Activated naive CD4-positive, alpha-beta T cell (primary cell): ENCODE results near the gene CEP170.
A peak's percentile ranks its signal among the peaks of the same experiment; 100 is the strongest.
"Not testable (repeated sequence)": the region's sequence is repeated elsewhere in the genome, so short reads cannot be mapped to it uniquely, and the experiment has no call there.

Experiments
- DNase-seq, 4 experiments: peaks; one replicate each; lab custom pipeline; 2025; lab: John Stamatoyannopoulos, UW

CEP170 gene

GRCh38 chr1:243173758-243174369 is 81.2 kb downstream of the CEP170 start:
- not testable (repeated sequence) for DNase-seq

DNA sequence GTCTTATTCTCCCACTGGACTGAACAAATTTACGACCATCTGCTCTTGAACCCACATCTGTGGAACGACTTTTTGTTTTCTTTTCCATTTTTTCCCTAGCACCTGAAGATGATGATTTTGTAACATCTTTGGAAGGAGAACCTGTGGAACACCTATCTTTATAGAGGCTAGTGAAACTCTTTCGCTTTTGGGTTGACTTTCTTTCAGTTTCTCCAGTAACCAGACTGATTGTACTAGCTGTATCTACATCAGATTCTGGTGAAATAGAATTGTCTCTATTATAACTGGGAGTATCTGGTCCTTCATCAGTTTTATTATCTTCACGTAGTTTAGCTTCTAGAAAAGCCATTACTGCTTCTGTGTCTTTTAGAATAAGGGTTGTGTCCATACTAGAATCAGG is 90.2 kb downstream of the CEP170 start:
- DNase-seq: not testable (repeated sequence)

- not testable (repeated sequence) for DNase-seq
Measured at GRCh38 chr1:243150906-243151305, 104.2 kb downstream of the CEP170 start.

GRCh38 chr1:243149120-243149519 is 106.0 kb downstream of the CEP170 start:
- DNase-seq: not testable (repeated sequence)

DNA sequence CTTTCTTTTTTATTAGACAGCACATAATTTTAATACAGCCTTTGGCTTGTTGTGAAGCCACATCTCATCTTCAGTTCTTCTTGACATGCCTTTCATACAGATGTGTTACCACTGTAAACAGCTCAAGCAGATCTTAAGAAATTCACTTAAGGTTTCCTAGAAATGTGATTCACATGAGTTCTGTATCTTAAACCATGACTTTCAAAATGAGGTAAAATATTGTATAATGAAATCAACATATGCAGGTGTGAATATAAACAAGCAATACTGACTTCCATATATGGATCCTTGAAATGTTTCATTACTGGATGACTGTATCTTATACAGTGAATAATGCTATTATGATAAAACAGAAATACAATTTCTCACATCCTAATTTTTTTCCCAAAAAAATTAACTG is 107.7 kb downstream of the CEP170 start:
- DNase-seq: not testable (repeated sequence)

- DNase-seq: not testable (repeated sequence)
Measured at GRCh38 chr1:243140498-243140897, 114.6 kb downstream of the CEP170 start.

GRCh38 chr1:243122876-243123409 is 132.1 kb downstream of the CEP170 start:
- not testable (repeated sequence) for DNase-seq

- DNase-seq: not testable (repeated sequence)
Measured at GRCh38 chr1:243121939-243122338, 133.1 kb downstream of the CEP170 start.

DNA sequence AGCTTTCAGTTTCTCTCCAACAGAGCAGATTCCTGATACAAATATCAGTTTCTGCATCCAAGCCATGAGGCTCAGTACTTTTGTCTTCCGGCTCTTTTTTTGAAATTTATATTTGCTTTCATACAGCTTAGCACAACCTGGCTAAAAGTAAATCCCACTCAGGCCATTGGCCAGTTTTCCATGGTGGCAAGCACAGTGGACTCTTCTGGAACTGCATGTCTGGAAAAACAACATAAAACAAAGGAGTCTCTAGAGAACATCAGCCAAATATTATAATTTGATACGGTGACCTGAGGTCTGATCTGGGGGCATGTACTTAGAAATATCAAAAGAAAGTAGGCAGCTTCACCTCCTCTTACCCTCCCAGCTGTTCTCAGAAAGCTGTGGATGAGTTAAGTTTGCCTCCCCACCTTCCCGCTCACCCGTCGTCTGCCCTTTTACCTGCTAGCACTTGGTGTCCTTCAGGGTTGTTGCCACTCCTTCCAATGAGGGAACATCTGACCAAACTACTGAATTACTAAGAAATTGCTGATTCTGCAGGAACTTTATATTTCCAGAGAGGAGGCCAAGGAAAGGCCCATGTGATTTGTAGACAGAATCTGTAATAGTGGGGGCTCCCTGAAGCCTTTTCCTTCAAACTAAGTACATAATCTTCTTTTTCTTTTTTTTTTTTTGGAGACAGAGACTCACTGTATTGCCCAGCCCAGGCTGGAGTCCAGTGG is 136.3 kb downstream of the CEP170 start:
- DNase-seq: not testable (repeated sequence)

DNA sequence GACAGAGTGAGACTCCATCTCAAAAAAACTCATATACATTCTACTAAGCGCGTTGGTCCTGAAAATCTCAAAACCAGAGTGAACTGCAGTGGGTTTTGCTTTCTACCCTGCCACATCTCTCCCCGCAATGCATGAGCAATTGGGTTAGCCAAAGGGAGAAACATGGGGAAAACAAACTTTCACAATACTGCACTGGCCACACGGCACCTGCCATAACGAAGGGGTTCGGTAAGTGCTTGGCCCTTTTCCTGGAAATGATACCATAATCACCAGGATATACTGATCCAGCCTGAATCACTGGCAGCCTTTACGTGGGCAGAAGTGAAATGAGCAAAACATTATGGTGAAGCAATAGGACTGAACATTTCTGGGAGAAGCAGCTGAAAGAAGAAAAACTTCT is 138.9 kb downstream of the CEP170 start:
- not testable (repeated sequence) for DNase-seq

DNA sequence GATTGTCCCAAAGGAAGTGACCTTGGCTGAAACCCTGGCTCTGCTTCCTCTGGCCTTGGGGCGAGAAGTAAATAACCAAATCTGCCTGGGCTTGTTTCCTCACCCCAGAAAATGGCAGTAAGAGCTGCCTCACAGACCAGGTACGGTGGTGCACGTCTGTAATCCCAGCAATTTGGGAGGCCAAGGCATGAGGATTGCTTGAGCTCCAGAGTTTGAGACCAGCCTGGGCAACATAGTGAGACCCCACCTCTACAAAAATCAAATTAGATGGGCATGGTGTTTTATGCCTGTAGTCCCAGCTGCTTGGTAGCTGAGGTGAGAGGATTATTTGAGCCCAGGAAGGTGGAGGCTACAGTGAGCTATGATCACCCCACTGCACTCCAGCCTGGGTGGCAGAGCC is 140.3 kb downstream of the CEP170 start:
- not testable (repeated sequence) for DNase-seq

- DNase-seq: not testable (repeated sequence)
Measured at GRCh38 chr1:243114059-243114713, 140.9 kb downstream of the CEP170 start.

GRCh38 chr1:243107171-243107570 is 147.9 kb downstream of the CEP170 start:
- DNase-seq: not testable (repeated sequence)

DNA sequence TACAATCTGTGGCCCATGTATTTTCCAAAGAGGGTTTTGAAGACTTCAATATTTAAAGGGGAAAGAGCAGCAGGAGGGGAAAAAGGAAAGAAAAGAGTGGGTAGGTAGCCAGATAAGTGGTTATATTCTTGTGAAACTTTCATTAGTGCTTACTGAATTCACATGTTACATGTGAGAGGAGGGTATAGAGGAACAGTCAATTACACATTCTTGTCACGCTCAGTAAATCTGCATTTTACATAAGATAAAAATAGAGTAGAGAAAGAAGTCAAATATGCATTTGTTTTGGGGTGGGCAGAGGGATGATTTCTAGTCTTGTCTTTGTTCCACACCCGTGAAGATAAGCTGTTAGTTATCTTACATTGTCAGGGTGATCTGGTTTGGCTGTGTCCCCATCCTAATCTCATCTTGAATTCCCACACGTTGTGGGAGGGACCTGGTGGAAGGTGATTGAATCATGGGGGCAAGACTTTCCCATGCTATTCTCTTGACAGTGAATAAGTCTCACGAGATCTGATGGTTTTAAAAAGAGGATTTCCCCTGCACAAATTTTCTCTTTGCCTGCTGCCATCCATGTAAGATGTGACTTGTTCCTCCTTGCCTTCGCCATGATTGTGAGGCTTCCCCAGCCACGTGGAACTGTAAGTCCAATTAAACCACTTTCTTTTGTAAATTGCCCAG is 149.3 kb downstream of the CEP170 start:
- not testable (repeated sequence) for DNase-seq

DNA sequence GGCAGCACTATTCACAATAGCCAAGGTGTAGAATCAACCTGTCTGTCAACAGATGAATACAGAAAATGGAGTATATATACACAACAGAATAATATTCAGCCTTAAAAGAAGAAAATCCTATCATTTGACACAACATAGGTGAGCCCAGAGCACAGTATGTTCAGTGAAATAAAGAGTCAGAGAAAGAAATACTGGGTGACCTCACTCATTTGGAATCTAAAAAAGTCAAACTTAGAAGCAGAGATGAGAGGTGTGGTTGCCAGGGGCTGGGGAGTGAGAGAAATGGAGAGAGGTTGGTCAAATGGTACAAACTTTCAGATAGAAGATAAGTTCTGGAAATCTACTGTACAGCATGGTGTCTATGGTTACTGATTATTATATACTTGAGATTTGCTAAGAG is 150.0 kb downstream of the CEP170 start:
- DNase-seq: not testable (repeated sequence)

DNA sequence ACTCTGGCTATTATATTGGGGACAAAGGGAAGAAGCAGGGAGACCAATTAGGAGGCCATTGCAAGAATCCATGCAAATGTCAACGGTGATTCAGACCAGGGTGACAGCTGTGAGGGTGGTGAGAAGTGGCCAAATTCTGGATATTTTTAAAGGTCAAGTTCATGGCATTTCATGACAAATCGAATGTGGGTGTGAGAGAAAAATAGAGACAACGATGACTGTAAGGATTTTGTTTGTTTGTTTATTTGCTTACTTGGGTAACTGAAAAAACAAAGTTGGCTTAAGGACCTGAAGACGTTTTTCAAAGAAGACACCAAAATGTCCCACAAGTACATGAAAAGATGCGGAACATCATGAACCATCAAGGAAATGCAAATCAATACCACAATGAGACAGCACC is 150.6 kb downstream of the CEP170 start:
- DNase-seq: not testable (repeated sequence)

DNA sequence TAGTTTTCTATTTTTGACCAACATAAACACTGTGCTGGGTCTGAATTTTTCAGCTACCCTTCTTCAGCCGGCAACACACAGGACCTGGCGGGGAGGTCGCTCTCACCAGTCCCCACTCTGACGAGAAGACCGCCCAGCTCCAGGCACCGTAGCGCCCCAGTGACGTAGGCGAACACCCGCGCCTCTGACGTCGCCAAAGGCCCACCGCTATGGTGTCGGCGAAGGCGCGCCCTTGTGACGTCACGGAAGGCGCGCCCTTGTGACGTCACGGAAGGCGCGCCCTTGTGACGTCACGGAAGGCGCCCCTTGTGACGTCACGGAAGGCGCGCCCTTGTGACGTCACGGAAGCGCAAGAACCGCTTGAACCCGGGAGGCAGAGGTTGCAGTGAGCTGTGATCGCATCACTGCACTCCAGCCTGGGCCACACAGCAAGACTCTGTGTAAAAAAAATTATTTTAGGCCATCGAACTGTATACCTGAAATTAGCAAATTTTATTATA is 153.5 kb downstream of the CEP170 start:
- DNase-seq: peak in 2 of 4 experiments; percentile 24

GRCh38 chr1:243087368-243087767 is 167.7 kb downstream of the CEP170 start:
- DNase-seq: not testable (repeated sequence)
